ENCODE results near the gene MAPK1. TPM values are rescaled to one million over a fixed set of nuclear protein-coding genes. Genes with fewer than 3 reads are reported as not detected.

The MAPK1 gene
- polyA plus RNA-seq, 1 experiment: 154 TPM

DNA sequence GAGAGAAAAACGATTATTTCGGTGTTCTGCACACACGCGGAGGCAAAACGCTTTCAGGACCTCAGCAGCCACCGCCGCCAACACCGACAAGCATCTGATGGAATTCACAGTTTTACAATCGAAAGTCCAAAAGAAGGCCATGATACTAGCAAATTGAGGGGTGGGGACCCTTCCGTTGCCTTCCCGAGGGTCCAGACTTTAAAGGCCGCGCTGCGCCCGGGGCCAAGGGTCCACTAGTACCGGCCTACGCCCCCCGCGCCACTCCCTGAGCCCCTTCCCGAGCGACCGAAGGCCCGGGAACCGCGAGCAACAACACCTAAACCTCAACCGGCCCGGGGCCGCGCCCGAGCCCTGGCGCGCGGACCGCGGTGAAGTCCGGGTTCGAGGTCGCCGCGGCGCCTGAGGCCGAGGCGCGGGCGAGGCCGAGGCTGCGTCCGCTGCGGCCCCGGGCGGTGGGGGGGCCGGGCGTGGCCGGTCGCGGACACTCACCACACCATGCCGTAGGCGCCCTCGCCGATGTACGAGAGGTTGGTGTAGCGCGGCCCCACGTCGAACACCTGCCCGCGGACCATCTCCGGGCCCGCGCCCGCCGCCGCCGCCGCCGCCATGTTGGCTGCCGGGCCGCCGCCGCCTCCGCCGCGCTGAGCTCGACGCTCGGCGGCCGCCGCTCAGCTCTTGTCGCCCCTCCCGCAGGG, 465 bp downstream of the MAPK1 start:
- TF ChIP-seq, protein P1, sequence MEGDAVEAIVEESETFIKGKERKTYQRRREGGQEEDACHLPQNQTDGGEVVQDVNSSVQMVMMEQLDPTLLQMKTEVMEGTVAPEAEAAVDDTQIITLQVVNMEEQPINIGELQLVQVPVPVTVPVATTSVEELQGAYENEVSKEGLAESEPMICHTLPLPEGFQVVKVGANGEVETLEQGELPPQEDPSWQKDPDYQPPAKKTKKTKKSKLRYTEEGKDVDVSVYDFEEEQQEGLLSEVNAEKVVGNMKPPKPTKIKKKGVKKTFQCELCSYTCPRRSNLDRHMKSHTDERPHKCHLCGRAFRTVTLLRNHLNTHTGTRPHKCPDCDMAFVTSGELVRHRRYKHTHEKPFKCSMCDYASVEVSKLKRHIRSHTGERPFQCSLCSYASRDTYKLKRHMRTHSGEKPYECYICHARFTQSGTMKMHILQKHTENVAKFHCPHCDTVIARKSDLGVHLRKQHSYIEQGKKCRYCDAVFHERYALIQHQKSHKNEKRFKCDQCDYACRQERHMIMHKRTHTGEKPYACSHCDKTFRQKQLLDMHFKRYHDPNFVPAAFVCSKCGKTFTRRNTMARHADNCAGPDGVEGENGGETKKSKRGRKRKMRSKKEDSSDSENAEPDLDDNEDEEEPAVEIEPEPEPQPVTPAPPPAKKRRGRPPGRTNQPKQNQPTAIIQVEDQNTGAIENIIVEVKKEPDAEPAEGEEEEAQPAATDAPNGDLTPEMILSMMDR (IDR thresholded peaks at IDR 0.05; ENCODE audit: low read depth, low read length): no peak
- no peaks in the 10 kb centered on the region for H3K27me3 ChIP-seq (ENCODE audit: control insufficient read depth, insufficient read depth, low read length)
- no peaks in the 10 kb centered on the region; the same call in 1 of the 2 replicates for H3K9me3 ChIP-seq (ENCODE audit: control insufficient read depth, insufficient read depth, low read length)
- H3K27ac ChIP-seq (ENCODE audit: low read depth, low read length): no peak overlapping the region
- CTCF ChIA-PET: interaction anchor here (0.6 to 1.1 kb wide), 2 partner anchors 47 to 86 kb away, joined by 3 read pairs; partner anchors contain the start of gene PPM1F
- DNase-seq (ENCODE audit: low read depth, low spot score): no peak
- peak overlapping the region; percentile 90 for H3K4me3 ChIP-seq (ENCODE audit: low read depth, low read length)
- POLR2A ChIA-PET: no interaction called here

DNA sequence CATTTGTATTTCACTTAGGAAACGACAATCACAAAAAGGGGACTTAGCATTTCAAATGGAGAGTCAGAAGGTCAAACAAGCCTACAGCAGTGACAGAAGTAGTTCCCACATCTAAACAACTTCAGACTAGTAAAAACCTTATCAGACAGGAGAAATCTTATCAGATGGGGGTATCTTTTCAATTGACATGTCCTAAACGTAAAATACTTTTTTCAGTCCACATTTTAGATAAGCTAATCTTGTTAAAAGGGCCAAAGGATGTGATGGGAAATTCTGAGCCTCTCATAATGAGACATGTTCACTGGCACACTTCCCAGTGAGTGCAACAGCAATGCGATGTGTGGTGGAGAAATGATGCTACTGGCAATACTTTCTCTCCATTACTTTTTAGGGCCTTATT, 2.4 kb downstream of the MAPK1 start:
- ChIA-PET CTCF (no interaction called here), POLR2A (interaction anchor here (0.7 kb wide), 1 partner anchor 17 kb away, joined by 3 read pairs; no protein-coding TSS in a partner anchor)
- Histone ChIP-seq H3K9me3 (ENCODE audit: control insufficient read depth, insufficient read depth, low read length) (no peaks in the 10 kb centered on the region; the same call in 1 of the 2 replicates), H3K4me3 (ENCODE audit: low read depth, low read length) (no peak overlapping the region; the same call in 1 of the 2 replicates), H3K27me3 (ENCODE audit: control insufficient read depth, insufficient read depth, low read length) (no peaks in the 10 kb centered on the region), H3K27ac (ENCODE audit: low read depth, low read length) (no peak overlapping the region)
- peak; percentile 65 for DNase-seq (ENCODE audit: low read depth, low spot score)
- TF ChIP-seq, protein P1 (IDR thresholded peaks at IDR 0.05; ENCODE audit: low read depth, low read length): no peak

DNA sequence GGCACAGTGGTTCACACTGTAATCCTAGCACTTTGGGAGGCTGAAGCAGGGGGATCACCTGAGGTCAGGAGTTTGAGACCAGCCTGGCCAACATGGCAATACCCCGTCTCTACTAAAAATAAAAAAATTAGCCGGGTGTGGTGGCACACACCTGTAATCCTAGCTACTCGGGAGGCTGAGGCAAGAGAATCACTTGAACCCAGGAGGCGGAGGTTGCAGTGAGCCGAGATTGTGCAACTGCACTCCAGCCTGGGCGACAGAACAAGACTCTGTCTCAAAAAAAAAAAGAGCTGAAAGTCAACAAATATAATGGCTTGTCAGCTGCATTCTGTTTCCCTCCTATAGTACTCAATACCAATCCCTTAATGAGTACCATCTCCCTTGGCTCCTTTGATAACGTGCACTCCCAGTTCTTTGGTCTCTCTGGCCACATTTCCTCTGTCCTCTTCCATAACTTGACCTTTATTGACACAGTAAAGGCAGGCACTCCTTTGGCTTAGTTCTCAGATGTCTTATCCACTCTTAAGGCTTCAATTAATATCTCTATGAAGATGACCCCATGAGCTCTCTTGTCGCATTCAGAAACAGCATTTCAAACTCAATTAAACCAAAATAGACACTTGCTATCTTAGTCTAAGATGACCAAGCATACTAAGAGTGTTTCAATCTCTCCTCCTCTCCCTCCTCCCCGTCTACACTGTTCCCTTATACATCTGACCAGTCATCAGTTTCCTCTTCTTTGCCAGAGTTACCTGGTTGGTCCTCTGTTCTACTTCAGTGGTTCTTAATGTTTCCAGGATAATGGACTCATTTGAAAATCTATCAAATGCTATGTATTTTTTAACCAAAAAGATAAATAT, 4.8 kb downstream of the MAPK1 start:
- POLR2A ChIA-PET: no interaction called here

DNA sequence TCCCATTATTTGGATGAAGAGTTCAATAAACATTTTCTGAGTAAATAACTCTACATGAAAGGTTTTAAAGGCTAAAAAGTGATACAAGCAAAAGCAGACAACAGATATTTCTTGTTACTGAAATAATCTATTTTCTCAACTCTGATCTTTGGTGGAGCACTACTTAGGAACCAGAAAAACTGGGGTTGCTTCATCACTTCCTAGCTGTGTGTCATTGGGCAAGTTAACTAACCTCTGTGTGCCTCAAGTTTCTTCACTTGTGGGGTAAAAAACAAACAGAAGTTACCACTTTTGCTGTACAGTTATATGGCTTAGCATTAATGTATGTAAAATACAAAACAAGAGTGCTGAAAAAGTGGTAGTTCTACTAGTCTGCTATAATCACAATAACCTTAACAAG, 5.6 kb downstream of the MAPK1 start:
- POLR2A ChIA-PET: no interaction called here
- TF ChIP-seq, protein P1 (IDR thresholded peaks at IDR 0.05; ENCODE audit: low read depth, low read length): no peak
- CTCF ChIA-PET: interaction anchor here (0.6 kb wide), 1 partner anchor 86 kb away, joined by 3 read pairs; no protein-coding TSS in a partner anchor
- Histone ChIP-seq H3K27me3 (ENCODE audit: control insufficient read depth, insufficient read depth, low read length) (no peaks in the 10 kb centered on the region), H3K4me3 (ENCODE audit: low read depth, low read length) (no peak overlapping the region), H3K9me3 (ENCODE audit: control insufficient read depth, insufficient read depth, low read length) (no peaks in the 10 kb centered on the region), H3K27ac (ENCODE audit: low read depth, low read length) (no peak overlapping the region)
- DNase-seq (ENCODE audit: low read depth, low spot score): no peak

More for the DNA sequence above, 4.8 kb downstream of the MAPK1 start:
- CTCF ChIA-PET: interaction anchor here (0.6 to 0.7 kb wide), 2 partner anchors 76 to 85 kb away, joined by 3 read pairs; no protein-coding TSS in a partner anchor
- TF ChIP-seq, protein P1 (IDR thresholded peaks at IDR 0.05; ENCODE audit: low read depth, low read length): no peak
- Histone ChIP-seq H3K9me3 (ENCODE audit: control insufficient read depth, insufficient read depth, low read length) (no peaks in the 10 kb centered on the region), H3K27me3 (ENCODE audit: control insufficient read depth, insufficient read depth, low read length) (no peaks in the 10 kb centered on the region), H3K27ac (ENCODE audit: low read depth, low read length) (no peak overlapping the region), H3K4me3 (ENCODE audit: low read depth, low read length) (no peak overlapping the region)
- DNase-seq (ENCODE audit: low read depth, low spot score): no peak

All from AG04450 (cell line).